GM20000 (cell line): Measurements from ENCODE around the gene CIDEC.
A peak's percentile ranks its signal among the peaks of the same experiment; 100 is the strongest.
"Not testable (repeated sequence)": the region's sequence is repeated elsewhere in the genome, so short reads cannot be mapped to it uniquely, and the experiment has no call there.

ENCODE experiments used
- DNase-seq: peaks from one replicate; pipeline ENCODE4 v3.0.0; 2012; ENCODE audit warnings: low spot score
- TF ChIP-seq, protein P1 (sequence below): IDR thresholded peaks from 2 replicates; pipeline ENCODE4 v1.5.1; 2012; ENCODE audit warnings: mild to moderate bottlenecking, control low read depth; ENCODE audit errors: extremely low read depth, missing control alignments

The CIDEC gene

DNA sequence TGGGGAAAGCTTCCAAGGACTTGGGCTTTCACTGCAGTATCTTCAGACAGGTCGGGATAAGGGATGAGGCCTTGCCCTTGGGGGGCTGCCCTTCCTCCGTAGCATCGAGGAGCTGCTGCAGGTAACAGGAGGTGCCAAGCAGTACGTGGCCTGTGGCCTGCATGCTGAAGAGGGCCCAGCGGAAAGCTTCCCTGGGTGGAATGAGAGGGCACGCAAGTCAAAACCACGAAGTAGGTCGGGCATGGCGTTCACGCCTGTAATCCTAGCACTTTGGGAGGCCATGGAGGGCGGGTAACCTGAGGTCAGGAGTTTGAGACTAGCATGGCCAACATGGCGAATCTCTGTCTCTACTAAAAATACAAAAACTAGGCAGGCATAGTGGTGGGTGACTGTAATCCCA lies 12.9 kb downstream of the CIDEC start:
- TF ChIP-seq, protein P1, sequence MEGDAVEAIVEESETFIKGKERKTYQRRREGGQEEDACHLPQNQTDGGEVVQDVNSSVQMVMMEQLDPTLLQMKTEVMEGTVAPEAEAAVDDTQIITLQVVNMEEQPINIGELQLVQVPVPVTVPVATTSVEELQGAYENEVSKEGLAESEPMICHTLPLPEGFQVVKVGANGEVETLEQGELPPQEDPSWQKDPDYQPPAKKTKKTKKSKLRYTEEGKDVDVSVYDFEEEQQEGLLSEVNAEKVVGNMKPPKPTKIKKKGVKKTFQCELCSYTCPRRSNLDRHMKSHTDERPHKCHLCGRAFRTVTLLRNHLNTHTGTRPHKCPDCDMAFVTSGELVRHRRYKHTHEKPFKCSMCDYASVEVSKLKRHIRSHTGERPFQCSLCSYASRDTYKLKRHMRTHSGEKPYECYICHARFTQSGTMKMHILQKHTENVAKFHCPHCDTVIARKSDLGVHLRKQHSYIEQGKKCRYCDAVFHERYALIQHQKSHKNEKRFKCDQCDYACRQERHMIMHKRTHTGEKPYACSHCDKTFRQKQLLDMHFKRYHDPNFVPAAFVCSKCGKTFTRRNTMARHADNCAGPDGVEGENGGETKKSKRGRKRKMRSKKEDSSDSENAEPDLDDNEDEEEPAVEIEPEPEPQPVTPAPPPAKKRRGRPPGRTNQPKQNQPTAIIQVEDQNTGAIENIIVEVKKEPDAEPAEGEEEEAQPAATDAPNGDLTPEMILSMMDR, result no peak
- no peak for DNase-seq

DNA sequence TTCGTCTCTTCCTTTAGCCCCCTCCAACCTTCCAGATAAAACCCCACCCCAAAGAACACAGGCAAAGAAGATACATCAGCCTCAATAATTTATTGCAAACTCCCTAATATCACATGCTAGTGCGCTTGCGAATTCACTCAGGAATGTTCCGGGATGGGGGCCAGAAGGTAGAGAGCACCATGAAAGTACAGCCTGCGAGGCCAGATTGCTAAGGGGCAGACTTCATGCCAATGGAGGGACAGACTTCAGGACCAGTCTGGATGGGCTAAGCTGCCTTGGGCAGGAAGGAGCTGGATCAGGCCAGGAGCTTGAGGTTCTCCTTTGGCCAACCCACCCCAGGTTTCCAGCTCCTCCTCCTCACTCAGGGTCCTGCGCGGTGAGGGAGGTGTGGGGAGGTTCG lies 13.4 kb downstream of the CIDEC start:
- TF ChIP-seq, protein P1, result no peak
- DNase-seq, result no peak

DNA sequence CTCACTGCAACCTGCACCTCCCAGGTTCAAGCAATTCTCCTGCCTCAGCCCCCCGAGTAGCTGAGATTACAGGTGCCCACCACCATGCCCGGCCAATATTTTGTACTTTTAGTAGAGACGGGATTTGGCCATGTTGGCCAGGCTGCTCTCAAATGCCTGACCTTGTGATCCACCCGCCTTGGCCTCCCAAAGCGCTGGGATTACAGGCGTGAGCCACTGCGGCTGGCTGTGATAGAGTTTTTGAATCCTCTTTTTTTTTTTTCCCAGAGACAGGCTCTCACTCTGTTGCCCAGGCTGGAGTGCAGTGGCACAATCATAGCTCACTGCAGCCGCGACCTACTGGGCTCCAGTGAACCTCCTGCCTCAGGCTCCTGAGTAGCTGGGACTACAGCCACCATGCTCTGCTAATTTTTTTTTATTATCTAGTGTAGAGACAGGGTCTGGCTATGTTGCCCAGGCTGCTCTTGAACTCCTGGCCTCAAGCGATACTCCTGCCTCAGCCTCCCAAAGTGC lies 14.9 kb downstream of the CIDEC start:
- not testable (repeated sequence) for DNase-seq

DNA sequence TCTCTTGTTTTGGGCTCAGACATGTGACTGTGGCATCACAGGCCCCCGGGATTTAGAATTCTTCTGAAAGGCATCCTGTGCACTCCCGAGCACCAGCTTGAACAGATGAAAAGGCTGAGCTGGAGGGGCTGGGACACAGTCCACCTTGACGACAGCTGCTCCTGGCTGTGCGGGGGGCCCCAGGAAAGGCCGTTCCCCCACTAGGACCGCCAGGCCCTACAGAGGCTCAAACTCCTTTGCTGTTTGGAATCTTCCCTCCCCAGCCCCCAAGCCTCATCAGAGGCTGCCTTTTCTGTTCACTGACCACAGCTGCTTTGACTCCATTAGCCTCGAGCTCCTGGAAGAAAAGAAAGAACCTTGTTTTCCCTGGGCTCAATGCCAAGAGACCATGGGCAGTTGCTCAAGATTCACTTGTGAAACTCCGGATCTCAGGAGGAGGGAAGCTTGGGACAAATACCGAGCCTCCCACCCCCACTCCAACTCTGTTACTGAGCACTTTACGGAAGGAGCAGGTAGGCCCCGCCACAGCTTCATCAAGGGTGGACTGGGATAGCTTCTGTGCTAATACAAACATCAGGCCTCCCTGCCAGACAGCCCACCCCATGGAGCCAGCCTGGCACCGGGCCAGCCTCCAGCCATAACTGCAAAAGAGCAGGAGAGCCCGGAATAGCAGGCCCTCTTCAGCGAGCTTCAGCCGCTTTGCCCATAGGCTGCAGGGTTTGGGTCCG lies 15.7 kb downstream of the CIDEC start:
- TF ChIP-seq, protein P1, result no peak
- DNase-seq, result no peak

DNA sequence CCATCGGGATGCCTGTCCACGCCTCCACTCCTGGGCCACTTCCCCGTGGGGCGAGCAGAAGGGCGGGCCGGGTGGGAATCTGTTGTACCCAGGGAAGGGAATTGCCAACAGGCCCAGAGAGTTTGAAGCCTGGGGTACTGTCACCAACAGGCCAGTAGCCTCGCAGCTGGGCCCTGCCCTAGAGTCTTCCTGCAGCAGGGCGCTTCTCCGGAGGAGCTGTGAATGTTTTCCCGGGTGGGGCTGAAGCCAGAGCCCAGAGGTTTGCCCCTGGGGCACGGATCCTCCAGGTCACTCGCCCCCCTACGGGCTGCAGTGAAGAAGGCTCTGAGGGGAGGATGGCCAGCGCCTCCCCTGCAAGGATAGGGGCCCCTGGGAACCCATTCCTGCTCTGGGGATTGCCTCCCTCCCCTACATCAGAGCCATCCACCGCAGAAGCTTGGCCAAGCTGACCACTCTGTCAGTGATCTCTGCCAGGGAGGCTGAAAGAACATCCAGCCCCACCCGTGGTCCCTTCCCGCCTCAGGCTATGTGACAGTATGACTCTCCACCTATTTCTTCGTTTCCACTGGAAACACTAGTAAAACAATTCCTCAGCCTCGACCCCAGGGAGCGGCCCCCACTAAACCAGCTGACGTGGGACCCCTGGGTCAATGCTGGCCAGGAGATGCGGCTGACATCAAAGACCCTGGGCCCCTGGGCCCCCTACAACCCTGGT lies 16.8 kb downstream of the CIDEC start:
- DNase-seq, result no peak

DNA sequence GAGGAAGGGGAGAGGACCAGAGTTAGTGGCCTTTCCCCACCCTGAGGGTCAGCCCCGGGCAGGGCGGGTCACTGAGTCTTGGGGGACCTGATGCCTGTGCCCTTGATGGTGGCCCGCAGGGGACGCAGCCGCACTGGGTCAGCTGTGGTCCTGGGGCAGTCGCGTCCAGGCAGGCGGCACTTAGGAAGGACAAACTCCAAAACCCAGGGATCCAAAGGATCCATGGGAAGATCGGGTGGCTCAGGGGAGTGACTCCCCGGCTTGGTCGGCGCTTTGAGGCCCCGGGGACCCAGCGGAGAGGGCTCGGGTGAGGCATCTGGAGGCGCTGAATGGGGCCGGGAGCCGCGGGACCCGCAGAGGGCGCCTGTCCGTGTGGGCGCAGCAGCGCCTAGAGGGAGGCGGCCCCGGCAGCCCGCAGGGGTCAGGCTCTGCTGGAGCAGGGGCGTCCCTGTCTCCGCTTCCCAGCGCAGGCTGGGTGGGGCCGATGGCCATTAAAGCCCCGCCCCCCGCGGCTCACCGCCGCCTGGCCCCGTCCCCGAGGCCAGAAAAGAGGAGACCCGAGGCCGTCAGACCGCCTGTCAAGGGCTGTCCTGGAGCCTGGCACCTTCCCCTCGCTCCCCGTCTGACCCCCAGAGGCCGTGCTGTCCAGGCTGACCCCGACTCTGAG lies 17.5 kb downstream of the CIDEC start:
- TF ChIP-seq, protein P1, result no peak
- DNase-seq, result peak; percentile 68

More for the DNA sequence above, 16.8 kb downstream of the CIDEC start:
- TF ChIP-seq, protein P1, result no peak

DNA sequence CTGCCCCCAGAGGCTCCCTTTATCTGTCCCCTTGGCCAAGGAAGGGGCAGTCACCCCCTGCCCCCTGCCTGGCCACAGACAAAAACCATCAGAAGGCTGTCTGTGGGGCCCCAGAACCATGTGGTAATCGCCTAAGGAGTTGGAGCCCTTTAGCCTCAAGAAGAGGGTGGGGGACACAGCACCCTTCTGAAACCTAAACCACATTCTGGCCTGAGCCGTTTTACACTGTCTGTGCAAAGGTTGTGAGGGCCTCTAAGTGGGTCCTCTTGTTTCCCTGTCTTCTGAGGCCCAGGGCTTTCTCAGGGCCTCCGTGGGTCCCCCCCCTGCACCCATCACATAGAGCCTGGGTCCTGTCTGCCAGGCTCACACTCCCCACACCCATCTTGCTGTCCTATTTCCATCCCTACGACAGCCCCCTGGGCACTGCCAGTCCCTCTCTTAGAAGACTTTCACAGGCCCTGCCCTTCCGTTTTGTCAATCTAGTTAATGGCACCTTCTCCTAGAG lies 18.4 kb downstream of the CIDEC start:
- TF ChIP-seq, protein P1, result no peak
- no peak for DNase-seq
